Lower lobe of right lung (tissue), 2 donors: ENCODE data around the gene SDK1. TPM values are rescaled to one million over a fixed set of nuclear protein-coding genes. Genes with fewer than 3 reads are reported as not detected.

Experiments used
- ATAC-seq, 2 donors: fragments of 200-7000 bp; cut with Tn5 transposase; one replicate each; pipeline ENCODE4 v1.9.1; 2020 to 2022; ENCODE audit warnings: mild to moderate bottlenecking in 2 of 2, moderate library complexity in 2 of 2
- DNase-seq: peaks from one replicate; pipeline ENCODE4 v3.0.0-alpha.2; 2020
- H3K27ac ChIP-seq: fragments of 200-600 bp; one replicate; pipeline ENCODE4 v1.8.0; 2022
- H3K27me3 ChIP-seq: fragments of 200-600 bp; one replicate; pipeline ENCODE4 v1.8.0; 2022; ENCODE audit warnings: low read depth
- H3K36me3 ChIP-seq: fragments of 200-600 bp; one replicate; pipeline ENCODE4 v1.8.0; 2022; ENCODE audit warnings: mild to moderate bottlenecking
- H3K4me1 ChIP-seq: fragments of 200-600 bp; one replicate; pipeline ENCODE4 v1.8.0; 2022
- H3K4me3 ChIP-seq: fragments of 200-600 bp; one replicate; pipeline ENCODE4 v1.8.0; 2022; ENCODE audit warnings: mild to moderate bottlenecking
- H3K9me3 ChIP-seq: fragments of 200-600 bp; one replicate; pipeline ENCODE4 v1.8.0; 2022
- intact Hi-C: fragments of 100-400 bp; cut with DNase I; formaldehyde crosslinking; loops from one replicate; pipeline ENCODE4 v1.11.0; 2022
- total RNA-seq: library from RNA; stranded (reverse); fragmentation: NEBNext Ultra II Directional; extraction: Animal tissue kit (Norgen Biotek cat#: 25700); gene quantifications from one replicate; pipeline ENCODE4 v1.2.1, GENCODE V29; 2021
- TF ChIP-seq, protein P1 (sequence below): fragments of 200-600 bp; IDR thresholded peaks from one replicate; pipeline ENCODE4 v1.8.0; 2022; ENCODE audit warnings: antibody characterized with exemption, mild to moderate bottlenecking
- donor health status: DM: no; HTN: yes; CAD: no; lungs with severe emphysema.

SDK1 gene
- total RNA-seq, 1 donor from 2014 or later = 10.0 TPM

DNA sequence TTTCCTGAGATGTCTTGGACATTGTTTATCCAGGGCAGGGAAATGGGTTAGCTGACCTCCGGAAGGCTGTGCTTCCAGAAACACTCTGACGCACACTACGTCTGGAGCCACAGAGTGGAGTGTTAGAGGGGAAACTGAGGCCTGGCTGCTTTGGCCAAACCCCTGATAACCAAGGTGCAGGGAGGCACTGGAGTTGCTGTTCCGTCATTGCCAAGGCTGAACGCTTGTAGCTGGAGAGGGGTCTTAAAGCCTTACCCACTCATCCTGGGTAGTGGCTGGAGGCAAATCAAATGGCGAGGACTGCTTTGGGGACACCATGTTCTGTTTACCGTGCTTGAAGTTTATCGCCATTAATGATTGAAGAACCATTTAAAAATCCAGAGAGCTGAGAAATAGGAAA, 776.9 kb downstream of the SDK1 start:
- Histone ChIP-seq H3K9me3 (no peaks in the 10 kb centered on the region), H3K4me1 (no peaks in the 10 kb centered on the region), H3K27me3 (no peaks in the 10 kb centered on the region), H3K27ac (no peak overlapping the region), H3K36me3 (no peaks in the 10 kb centered on the region), H3K4me3 (no peak overlapping the region)
- ATAC-seq = no peak
- TF ChIP-seq, protein P1, sequence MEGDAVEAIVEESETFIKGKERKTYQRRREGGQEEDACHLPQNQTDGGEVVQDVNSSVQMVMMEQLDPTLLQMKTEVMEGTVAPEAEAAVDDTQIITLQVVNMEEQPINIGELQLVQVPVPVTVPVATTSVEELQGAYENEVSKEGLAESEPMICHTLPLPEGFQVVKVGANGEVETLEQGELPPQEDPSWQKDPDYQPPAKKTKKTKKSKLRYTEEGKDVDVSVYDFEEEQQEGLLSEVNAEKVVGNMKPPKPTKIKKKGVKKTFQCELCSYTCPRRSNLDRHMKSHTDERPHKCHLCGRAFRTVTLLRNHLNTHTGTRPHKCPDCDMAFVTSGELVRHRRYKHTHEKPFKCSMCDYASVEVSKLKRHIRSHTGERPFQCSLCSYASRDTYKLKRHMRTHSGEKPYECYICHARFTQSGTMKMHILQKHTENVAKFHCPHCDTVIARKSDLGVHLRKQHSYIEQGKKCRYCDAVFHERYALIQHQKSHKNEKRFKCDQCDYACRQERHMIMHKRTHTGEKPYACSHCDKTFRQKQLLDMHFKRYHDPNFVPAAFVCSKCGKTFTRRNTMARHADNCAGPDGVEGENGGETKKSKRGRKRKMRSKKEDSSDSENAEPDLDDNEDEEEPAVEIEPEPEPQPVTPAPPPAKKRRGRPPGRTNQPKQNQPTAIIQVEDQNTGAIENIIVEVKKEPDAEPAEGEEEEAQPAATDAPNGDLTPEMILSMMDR = no peak
- intact Hi-C loops = no loop called here
- no peak for DNase-seq

DNA sequence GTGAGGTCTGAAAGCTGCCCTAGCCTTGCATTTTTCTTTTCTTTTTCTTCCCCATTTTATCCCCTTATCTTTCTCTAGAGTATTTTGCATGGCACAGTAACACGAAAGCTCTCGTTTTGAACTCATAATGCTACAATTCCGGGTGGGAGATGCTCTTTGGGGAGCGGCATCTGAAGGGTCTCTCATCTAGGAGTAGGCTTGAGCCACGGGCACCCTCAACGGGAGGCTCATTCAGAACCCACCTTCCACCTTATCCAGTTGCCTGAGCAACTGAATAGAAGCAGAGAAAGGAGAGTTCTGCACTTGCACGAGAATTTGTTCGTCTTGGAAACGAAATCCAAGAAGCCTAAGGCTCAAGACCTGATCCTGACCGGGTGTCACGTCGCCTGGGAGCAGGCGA, 777.5 kb downstream of the SDK1 start:
- Histone ChIP-seq H3K27me3 (no peaks in the 10 kb centered on the region), H3K36me3 (no peaks in the 10 kb centered on the region), H3K4me1 (no peaks in the 10 kb centered on the region), H3K9me3 (no peaks in the 10 kb centered on the region), H3K4me3 (no peak overlapping the region), H3K27ac (no peak overlapping the region)
- no peak for DNase-seq
- no peak for ATAC-seq
- TF ChIP-seq, protein P1 = no peak
- intact Hi-C loops = no loop called here

DNA sequence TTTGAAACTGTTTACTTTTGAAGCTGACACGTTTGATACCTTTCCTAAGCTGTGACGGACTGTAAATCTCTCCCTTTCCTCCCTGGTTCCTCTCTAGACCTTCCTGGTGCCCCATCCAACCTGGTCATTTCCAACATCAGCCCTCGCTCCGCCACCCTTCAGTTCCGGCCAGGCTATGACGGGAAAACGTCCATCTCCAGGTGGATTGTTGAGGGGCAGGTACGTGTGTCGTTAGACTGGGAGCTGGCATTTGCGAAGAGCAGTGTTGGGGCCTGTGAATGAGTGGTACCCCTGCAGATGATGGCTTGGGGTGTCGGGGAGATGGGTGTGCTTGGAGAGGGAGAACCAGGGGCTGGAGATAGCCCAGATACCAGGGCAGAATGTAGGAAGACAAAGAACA, 778.3 kb downstream of the SDK1 start:
- DNase-seq (no peak), ATAC-seq (no peak)
- intact Hi-C loops = no loop called here
- Histone ChIP-seq H3K27me3 (no peaks in the 10 kb centered on the region), H3K4me1 (no peaks in the 10 kb centered on the region), H3K36me3 (no peaks in the 10 kb centered on the region), H3K4me3 (no peak overlapping the region), H3K9me3 (no peaks in the 10 kb centered on the region), H3K27ac (no peak overlapping the region)
- TF ChIP-seq, protein P1 = no peak

DNA sequence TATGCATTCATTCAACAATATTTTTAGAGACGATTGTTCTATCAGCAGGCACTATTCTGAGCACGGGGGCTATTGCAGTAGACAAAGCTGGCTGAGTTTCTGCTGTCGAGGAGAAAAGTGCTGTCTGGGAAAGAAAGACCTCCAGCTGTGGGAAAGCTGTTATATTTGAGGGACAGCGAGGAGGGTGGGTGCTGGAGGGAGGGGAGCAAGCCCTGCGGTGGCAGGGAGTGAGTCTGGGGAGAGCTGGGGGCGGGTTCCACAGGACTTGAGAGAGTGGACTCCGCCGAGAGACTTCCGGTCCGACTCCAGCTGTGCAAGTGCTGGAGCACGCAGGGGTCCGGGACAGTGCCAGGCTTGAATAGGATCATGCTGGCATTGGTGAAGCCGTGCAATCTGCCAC, 778.9 kb downstream of the SDK1 start:
- Histone ChIP-seq H3K27ac (no peak overlapping the region), H3K36me3 (no peaks in the 10 kb centered on the region), H3K9me3 (no peaks in the 10 kb centered on the region), H3K27me3 (no peaks in the 10 kb centered on the region), H3K4me3 (no peak overlapping the region), H3K4me1 (no peaks in the 10 kb centered on the region)
- ATAC-seq (no peak), DNase-seq (no peak)
- TF ChIP-seq, protein P1 = no peak
- intact Hi-C loops = no loop called here

DNA sequence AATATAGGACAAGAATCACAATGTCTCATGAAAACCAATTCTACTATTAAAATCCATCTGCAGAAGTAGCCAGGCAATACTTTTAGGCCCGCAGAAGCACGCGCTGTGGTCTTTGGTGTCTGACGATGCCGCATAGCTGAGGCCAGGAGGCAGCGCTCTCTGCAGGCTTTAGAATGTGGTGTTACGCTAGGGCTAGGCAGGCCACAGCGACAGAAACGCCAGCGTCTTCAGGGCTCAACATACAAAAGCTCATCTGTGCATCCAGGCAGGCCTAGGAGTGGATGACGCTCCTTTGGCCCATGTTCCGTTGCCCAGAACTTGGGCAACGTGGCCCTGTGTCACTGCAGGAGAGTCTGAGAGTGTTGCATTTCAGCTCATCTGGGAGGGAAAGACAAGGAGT, 779.9 kb downstream of the SDK1 start:
- ATAC-seq (no peak), DNase-seq (no peak)
- no peaks in the 10 kb centered on the region for H3K27me3 ChIP-seq
- no peaks in the 10 kb centered on the region for H3K36me3 ChIP-seq
- no peaks in the 10 kb centered on the region for H3K4me1 ChIP-seq
- intact Hi-C loops = no loop called here
- H3K9me3 ChIP-seq = no peaks in the 10 kb centered on the region
- H3K4me3 ChIP-seq = no peak overlapping the region
- H3K27ac ChIP-seq = no peak overlapping the region
- TF ChIP-seq, protein P1 = no peak

DNA sequence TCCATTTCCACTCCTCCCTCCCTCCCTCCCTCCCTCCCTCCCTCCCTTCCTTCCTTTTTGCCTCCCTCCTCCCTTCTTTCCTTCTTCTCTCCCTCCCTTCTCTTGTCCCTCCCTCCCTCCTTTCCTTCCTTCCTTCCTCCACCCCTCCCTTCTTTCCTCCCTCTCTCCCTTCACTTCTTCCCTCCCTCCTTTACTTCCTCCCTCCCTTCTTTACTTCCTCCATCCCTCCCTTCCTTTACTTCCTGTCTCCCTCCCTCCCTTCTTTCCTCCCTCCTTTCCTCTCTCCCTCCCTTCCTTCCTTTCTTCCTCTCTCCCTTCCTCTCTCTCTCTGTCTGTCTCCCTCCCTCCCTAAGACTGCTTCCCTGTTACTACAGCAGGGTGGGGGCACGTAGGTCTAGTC, 782.5 kb downstream of the SDK1 start:
- Histone ChIP-seq H3K4me1 (no peaks in the 10 kb centered on the region), H3K27me3 (no peaks in the 10 kb centered on the region), H3K9me3 (no peaks in the 10 kb centered on the region), H3K4me3 (no peak overlapping the region), H3K27ac (no peak overlapping the region), H3K36me3 (no peaks in the 10 kb centered on the region)
- DNase-seq = no peak
- ATAC-seq = no peak
- intact Hi-C loops = no loop called here
- TF ChIP-seq, protein P1 = no peak
